ENCODE measurements around the gene MRPL33. TPM values are rescaled to one million over a fixed set of nuclear protein-coding genes. Genes with fewer than 3 reads are reported as not detected.

Gene MRPL33
- total and polyA plus RNA-seq, 2 of the 13 experiments (the other 11 are each of a cell fraction or from before 2014, with no cell fraction given), result 69.7 to 218 TPM

- TF ChIP-seq CCDC6 (CRISPR knock-in tag; IDR thresholded peaks at IDR 0.05) (peak; percentile 34; the same call in 1 of the 2 replicates), GTF2F1 (IDR thresholded peaks at IDR 0.05; ENCODE audit: low read length) (no peak), MED8 (CRISPR knock-in tag; IDR thresholded peaks at IDR 0.05; ENCODE audit: insufficient replicate concordance) (no peak), ZKSCAN5 (CRISPR knock-in tag; IDR thresholded peaks at IDR 0.05) (no peak), NCOA1 (CRISPR knock-in tag; IDR thresholded peaks at IDR 0.05) (0 out of 2 replicates have a peak, but pooled peaks have one; percentile 60), NFRKB (IDR thresholded peaks at IDR 0.05) (no peak), SNRNP70 (IDR thresholded peaks at IDR 0.05; ENCODE audit: low read depth, low read length) (no peak), DZIP1 (CRISPR knock-in tag; IDR thresholded peaks at IDR 0.05) (0 out of 2 replicates have a peak, but pooled peaks have one; percentile 60), PRPF4 (IDR thresholded peaks at IDR 0.05; ENCODE audit: low read depth, low read length, poor library complexity, severe bottlenecking) (peak; percentile 96), SMARCC2 (IDR thresholded peaks at IDR 0.05) (no peak), MYPOP (CRISPR knock-in tag; IDR thresholded peaks at IDR 0.05) (0 out of 2 replicates have a peak, but pooled peaks have one; percentile 8), ATF3 (CRISPR knock-in tag; IDR thresholded peaks at IDR 0.05) (no peak; the same call in 1 of the 2 replicates), MAZ (IDR thresholded peaks at IDR 0.05; ENCODE audit: borderline replicate concordance, low read depth, low read length) (no peak), MAZ (CRISPR knock-in tag; IDR thresholded peaks at IDR 0.05; ENCODE audit: low read depth) (peak; percentile 59; the same call in 1 of the 2 replicates), POLR2AphosphoS5 (IDR thresholded peaks at IDR 0.05; ENCODE audit: low read depth, low read length) (peak; percentile 74)
- TF ChIP-seq, protein P1, sequence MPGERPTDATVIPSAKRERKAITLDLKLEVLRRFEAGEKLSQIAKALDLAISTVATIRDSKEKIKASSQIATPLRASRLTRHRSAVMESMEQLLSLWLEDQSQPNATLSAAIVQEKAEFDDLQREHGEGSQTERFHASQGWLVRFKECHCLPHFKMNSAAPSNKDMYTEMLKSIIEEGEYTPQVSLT (CRISPR knock-in tag; IDR thresholded peaks at IDR 0.05; ENCODE audit: borderline replicate concordance, low read depth), result no peak
- TF ChIP-seq, protein P2, sequence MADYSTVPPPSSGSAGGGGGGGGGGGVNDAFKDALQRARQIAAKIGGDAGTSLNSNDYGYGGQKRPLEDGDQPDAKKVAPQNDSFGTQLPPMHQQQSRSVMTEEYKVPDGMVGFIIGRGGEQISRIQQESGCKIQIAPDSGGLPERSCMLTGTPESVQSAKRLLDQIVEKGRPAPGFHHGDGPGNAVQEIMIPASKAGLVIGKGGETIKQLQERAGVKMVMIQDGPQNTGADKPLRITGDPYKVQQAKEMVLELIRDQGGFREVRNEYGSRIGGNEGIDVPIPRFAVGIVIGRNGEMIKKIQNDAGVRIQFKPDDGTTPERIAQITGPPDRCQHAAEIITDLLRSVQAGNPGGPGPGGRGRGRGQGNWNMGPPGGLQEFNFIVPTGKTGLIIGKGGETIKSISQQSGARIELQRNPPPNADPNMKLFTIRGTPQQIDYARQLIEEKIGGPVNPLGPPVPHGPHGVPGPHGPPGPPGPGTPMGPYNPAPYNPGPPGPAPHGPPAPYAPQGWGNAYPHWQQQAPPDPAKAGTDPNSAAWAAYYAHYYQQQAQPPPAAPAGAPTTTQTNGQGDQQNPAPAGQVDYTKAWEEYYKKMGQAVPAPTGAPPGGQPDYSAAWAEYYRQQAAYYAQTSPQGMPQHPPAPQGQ (CRISPR knock-in tag; IDR thresholded peaks at IDR 0.05; ENCODE audit: borderline replicate concordance), result no peak
- TF ChIP-seq, protein P3, sequence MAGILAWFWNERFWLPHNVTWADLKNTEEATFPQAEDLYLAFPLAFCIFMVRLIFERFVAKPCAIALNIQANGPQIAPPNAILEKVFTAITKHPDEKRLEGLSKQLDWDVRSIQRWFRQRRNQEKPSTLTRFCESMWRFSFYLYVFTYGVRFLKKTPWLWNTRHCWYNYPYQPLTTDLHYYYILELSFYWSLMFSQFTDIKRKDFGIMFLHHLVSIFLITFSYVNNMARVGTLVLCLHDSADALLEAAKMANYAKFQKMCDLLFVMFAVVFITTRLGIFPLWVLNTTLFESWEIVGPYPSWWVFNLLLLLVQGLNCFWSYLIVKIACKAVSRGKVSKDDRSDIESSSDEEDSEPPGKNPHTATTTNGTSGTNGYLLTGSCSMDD (CRISPR knock-in tag; IDR thresholded peaks at IDR 0.05), result no peak
Observed at GRCh38 chr2:27752551-27753237, 18.8 kb upstream of the MRPL33 start (continued).
